HG02970 (cell line): ENCODE measurements around the gene APH1B.
"Not testable (repeated sequence)": the region's sequence is repeated elsewhere in the genome, so short reads cannot be mapped to it uniquely, and the experiment has no call there.

ENCODE experiments used
- ATAC-seq: cut with Tn5 transposase; IDR thresholded peaks from one replicate; pipeline ENCODE4 v1.9.1; 2021; ENCODE audit warnings: mild to moderate bottlenecking, moderate library complexity, moderate number of reproducible peaks; ENCODE audit not compliant: unreplicated experiment, low FRiP score

Gene APH1B

GRCh38 chr15:63294359-63294758, 17.0 kb downstream of the APH1B start:
- ATAC-seq, result no peak

GRCh38 chr15:63295341-63295740, 17.9 kb downstream of the APH1B start:
- no peak for ATAC-seq

DNA sequence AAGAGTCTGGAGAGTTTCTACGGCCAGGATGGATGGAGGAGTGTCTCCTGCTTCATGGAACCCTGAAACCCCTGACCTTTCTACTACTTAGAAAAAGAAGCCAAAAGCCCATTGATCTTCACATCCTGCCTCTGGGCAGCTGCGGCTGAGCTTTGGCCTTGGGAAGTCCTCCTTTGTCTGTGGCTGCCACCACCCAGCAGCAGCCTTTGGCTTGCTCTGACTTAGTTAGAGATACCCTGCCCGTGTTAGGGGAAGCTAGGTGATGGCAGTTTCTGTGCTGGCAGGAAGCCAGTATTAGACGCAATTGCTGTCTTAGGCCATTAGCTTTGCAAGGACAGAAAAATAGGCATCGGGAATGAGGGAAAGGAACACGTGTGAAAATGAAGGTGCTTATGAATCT, 18.8 kb downstream of the APH1B start:
- no peak for ATAC-seq

- ATAC-seq, result no peak
These were observed 22.7 kb downstream of the APH1B start for GRCh38 chr15:63299943-63300575.

- ATAC-seq, result no peak
These were observed 23.7 kb downstream of the APH1B start for GRCh38 chr15:63301088-63301487.

DNA sequence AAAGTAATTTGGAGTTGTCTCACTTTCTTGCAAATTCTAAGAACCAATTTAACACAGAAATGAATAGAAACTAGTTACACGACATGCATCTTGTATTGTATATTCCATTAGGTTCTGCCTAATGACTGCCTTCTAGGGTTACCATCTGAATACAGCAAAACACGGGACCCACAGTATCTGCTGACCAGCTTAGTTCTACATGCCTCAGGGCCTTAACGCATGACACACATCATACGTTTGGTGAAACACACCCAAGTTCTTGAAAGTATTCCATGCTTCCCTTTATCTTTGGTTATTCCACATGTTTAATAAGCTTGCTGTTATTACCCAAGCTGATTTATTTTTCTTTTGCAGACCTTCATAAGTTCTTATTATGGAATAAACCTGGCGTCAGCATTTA, 27.9 kb downstream of the APH1B start:
- no peak for ATAC-seq

- ATAC-seq, result no peak
These were observed 29.2 kb downstream of the APH1B start for GRCh38 chr15:63306492-63307073.

GRCh38 chr15:63308491-63308890, 31.1 kb downstream of the APH1B start:
- no peak for ATAC-seq

GRCh38 chr15:63308947-63309346, 31.5 kb downstream of the APH1B start:
- ATAC-seq, result no peak

DNA sequence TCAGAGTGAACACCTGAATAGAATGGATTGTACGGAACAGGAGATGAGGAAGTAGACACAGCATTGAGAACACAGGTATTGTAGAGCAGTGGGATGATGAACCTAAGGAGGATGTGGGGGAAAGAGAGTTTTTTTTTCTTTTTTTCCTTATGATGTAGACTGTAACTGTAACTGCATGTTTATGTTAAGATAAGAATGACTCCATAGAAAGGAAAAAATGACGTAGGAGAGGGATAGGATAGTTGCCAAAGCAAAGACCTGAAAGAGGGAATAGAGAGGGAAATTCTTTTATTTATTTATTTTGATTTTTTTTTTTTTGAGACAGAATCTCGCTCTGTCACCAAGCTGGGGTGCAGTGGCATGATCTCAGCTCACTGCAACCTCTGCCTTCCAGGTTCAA, 33.2 kb downstream of the APH1B start:
- ATAC-seq, result no peak

GRCh38 chr15:63312286-63312685, 34.9 kb downstream of the APH1B start:
- no peak for ATAC-seq

- no peak for ATAC-seq
These were observed 36.4 kb downstream of the APH1B start for GRCh38 chr15:63313825-63314224.

- ATAC-seq, result no peak
These were observed 37.0 kb downstream of the APH1B start for GRCh38 chr15:63314409-63314808.

DNA sequence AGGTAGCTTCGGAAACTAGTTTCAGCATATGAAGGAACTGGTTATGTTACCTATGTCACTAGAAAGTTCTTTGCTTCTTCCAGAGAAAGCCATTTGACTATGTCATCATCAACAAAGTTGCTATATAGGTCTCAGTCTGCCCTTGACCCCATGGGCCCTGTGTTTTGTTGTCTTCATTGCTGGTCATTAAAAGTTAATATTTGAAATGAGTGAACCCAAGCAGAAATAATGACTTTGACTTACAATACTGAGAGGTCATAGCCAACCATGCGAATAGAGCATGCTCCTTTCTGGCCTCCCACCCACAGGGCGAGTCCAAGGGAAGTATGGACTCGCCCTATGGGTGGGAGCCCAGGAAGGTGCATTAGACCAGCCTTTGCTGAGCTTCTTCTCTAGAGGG, 40.9 kb downstream of the APH1B start:
- no peak for ATAC-seq

- no peak for ATAC-seq
These were observed 41.7 kb downstream of the APH1B start for GRCh38 chr15:63319065-63319464.

DNA sequence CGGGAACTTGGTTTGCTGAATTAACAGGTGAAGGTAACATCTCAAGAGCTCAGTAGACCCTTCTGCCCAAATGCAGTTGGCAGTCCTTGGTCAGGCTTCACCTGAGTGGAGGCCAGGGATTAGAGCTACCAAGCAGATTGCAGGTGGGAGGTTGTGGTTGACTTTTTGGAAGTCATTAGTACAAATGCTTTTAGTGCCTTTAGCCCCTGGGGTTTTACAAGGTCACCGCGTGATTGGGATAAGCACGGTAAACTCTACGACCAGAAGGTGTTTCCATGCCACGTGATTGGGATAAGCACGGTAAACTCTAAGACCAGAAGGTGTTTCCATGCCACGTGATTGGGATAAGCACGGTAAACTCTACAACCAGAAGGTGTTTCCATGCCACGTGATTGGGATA, 43.0 kb downstream of the APH1B start:
- not testable (repeated sequence) for ATAC-seq

DNA sequence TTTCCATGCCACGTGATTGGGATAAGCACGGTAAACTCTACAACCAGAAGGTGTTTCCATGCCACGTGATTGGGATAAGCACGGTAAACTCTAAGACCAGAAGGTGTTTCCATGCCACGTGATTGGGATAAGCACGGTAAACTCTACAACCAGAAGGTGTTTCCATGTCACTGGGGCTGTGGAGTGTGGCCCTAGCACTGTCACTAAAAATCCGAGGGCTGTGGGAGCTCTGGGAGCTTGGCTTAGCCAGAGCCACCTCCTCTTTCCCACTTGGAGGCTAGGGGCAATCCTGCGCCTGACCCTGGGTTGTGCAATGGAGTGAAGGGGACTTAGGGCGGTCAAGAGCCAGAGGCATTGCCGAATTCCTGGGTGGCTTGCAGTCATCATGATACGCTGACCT, 43.6 kb downstream of the APH1B start:
- ATAC-seq, result not testable (repeated sequence)

- no peak for ATAC-seq
These were observed 44.1 kb downstream of the APH1B start for GRCh38 chr15:63321462-63321861.

- ATAC-seq, result no peak
These were observed 45.1 kb downstream of the APH1B start for GRCh38 chr15:63322541-63322940.

- no peak for ATAC-seq
These were observed 46.6 kb downstream of the APH1B start for GRCh38 chr15:63323798-63324563.

DNA sequence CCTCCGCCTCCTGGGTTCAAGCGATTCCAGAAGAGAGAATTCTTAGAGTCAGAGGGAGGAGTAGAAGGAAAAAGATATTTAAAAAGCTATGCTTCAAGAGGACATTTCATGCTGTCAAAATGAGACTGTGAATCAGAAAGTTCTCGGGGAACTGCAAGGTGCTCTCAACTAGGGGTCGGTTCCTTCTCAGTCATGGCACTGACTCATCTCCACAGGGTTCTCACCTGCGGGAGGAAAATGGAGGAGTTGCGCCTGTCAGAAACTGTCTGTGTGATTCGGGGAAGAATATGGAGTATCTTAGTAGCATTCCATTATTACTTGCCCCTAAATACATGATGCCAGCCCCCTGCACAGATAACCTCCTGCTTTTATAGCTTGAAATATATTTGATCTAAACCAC, 47.4 kb downstream of the APH1B start:
- no peak for ATAC-seq
